Brain pericyte (primary cell): ENCODE results near the gene GFI1.
"Not testable (repeated sequence)": the region's sequence is repeated elsewhere in the genome, so short reads cannot be mapped to it uniquely, and the experiment has no call there.

Experiments used
- DNase-seq: peaks from one replicate; pipeline ENCODE4 v3.0.0-alpha.2; 2012; ENCODE audit warnings: low read depth, low spot score

GFI1 gene

DNA sequence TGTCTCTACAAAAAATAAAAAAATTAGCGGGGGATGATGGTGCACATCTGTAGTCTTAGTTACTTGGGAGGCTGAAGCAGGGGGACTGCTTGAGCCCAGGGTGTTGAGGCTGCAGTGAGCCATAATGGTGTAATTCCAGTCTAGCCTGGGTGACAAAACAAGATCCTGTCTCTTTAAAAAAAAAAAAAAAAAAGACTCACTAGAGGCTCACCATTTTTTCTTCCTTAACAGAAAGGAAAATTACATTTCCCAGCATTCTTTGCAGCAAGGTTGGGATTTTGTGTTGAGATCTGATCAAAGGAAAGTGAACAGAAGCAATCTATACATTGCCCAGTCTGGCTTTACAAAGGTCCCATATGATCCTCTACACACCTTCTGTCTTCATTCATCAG, 21.5 kb downstream of the GFI1 start:
- DNase-seq = no peak

DNA sequence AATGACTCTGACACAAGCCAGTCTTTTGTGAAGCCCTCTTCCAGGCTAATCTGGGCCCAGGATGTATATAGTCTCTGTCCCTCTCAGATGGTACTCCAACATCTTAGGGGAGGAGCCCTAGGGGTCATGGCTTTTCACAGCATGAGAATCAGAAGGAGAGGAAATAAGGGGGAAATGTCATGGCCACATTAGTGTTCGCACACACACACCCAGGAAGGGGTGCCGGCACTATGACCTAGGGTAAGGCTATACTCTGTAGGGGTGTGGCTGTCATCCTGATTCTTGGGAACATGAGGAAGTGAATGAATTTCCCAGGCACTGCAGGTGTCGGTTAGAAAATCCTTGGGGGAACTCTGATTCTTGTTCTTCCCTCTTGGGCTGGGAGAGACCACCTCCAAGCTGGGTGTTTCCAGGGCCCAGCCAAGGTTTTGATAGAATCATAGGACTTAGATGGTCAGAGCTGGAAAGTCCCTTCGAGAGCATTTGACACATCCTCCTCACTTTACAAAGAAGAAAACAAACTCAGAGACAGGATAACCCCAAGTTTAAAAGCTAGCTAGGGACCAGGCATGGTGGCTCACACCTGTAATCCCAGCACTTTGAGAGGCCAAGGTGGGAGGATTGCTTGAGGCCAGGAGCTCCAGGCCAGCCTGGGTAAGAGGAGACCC, 22.0 kb downstream of the GFI1 start:
- DNase-seq = no peak

DNA sequence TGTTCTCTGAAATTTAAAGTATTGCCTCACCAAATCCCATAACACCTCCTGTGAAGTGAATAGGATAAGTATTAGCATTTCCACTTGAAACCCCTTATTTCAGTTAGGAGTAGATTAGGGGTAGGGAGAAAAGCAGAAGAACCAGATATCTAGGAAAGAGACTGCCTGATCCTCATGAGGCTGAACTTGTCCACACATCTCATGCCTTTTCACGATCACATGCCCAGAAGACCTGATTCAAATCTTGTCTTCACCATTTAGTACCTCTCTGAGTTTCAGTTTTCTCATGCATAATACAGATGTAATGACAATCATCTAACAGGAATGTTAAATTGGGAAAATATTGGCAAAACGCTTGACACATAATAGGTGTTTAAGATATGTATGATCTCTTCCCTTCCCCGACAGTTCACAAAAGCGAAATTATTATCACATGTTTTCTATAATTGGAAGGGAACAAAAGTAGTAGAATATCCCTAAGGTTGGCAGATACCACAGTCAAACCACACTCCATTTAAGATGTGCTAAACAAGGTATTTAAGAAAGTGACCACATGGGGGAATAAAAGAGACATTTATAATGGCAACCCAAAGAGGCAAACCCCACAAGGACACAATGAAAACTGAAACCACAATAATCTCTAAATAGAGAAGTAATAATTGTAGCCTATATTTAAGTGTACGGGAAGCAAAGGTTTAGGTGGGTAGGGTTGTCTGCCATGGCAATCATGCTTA, 25.2 kb downstream of the GFI1 start:
- no peak for DNase-seq

GRCh38 chr1:92459871-92460320, 26.8 kb downstream of the GFI1 start:
- DNase-seq = no peak

GRCh38 chr1:92458146-92458545, 28.6 kb downstream of the GFI1 start:
- DNase-seq = no peak

- no peak for DNase-seq
Measured at GRCh38 chr1:92447976-92448375, 38.7 kb downstream of the GFI1 start.

GRCh38 chr1:92447033-92447681, 39.6 kb downstream of the GFI1 start:
- no peak for DNase-seq

- no peak for DNase-seq
Measured at GRCh38 chr1:92446546-92446945, 40.2 kb downstream of the GFI1 start.

DNA sequence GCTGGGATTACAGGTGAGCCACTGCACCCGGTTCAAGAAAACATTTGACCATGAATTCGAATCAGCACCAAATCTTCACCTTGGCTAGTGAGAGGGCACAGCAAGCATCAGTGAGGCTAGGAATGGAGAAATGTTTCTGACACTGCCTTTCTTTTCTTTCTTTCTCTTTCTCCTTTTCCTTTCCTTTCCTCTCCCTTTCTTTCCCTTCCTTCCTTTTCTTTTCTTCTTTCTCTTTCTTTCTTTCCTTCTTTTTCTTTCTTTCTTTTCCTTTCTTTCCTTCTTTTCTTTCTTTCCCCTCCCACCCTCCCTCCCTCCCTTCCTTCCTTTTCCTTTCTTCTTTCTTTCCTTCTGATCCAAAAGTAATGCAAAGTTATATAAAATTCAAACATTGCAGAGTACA, 40.9 kb downstream of the GFI1 start:
- DNase-seq = no peak

DNA sequence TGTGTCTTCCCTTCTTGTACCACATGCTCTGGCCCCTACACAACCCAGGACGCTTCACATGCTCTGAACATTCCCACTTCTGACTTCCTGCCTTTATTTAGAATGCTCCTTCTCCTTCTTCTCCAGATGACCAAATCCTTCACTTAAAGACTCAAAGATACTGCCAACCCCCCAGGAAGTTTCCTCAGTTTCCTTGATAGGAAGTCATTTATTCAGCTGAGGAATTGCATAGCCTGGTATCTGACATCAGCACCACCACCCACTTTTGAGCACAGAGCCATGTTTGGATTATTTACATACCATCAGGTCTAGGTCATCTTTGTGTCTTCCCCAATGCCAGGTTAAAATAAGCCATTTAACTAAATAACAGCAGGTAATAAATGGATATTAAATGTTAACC, 42.4 kb downstream of the GFI1 start:
- no peak for DNase-seq

GRCh38 chr1:92443893-92444292, 42.8 kb downstream of the GFI1 start:
- DNase-seq = no peak

- no peak for DNase-seq
Measured at GRCh38 chr1:92442351-92442750, 44.4 kb downstream of the GFI1 start.

DNA sequence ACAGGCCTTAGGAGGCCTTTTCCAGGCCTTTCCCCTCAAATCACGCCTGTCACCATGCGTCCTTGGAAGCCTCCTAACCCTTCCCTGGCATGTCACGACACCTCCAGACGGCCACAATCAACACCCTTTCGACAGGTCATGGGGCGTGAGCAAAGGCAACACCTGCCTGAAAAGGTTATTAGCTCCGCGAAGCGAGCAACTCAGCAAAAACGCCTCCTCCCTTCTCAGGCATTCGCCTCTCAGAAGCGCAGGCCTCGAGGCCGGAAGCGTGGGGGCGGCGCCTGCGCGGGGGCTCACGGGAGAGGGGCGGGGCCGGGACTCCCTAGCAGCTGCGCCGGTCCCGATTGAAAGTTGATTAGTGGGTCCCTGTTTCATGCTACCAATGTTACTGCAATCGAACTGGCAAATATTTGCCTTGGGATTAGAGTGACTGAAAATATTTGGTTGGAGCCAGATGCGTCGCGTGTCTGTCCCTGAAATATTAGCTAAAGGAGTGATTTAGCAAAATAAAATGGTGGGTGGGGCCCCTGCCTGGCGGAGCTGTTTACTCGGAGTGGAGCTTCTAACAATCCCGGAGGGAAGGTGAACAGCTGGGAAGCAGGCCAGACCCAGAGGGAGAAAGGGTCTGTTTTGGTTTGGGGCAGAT, 44.9 kb downstream of the GFI1 start:
- no peak for DNase-seq

GRCh38 chr1:92441316-92441696, 45.4 kb downstream of the GFI1 start:
- no peak for DNase-seq

GRCh38 chr1:92439291-92439690, 47.4 kb downstream of the GFI1 start:
- no peak for DNase-seq

DNA sequence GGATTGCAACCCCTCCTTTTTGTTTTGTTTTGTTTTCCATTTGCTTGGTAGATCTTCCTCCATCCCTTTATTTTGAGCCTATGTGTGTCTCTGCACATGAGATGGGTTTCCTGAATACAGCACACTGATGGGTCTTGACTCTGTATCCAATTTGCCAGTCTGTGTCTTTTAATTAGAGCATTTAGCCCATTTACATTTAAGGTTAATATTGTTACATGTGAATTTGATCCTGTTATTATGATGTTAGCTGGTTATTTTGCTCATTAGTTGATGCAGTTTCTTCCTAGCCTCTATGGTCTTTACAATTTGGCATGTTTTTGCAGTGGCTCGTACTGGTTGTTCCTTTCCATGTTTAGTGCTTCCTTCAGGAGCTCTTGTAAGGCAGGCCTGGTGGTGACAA, 52.2 kb downstream of the GFI1 start:
- DNase-seq = not testable (repeated sequence)

GRCh38 chr1:92430030-92430429, 56.7 kb downstream of the GFI1 start:
- no peak for DNase-seq

DNA sequence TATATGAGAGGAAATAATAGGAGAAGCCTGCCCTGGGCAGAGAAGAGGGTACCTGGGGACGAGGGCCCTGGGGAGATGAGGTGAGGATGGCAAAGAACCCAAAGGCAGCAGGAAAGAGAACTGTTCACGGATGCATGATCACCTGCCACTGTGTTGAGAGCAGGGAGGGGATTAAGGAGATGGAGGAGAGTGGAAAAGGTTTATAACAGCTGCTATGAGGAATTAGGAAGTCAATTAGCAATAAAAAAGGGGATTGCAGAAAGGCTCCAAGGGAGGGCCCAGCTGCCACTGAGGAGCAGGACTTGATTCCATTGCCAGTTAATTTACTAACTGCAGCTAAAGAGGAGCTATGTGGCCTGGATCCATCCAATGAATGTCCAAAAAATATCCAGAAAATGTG, 61.1 kb downstream of the GFI1 start:
- no peak for DNase-seq
